NCI-H187 treated with DMSO at 0.1 percent for 48 hours (cell line): ENCODE measurements around the gene MAN1B1.

ENCODE experiments used
- DNase-seq: peaks from one replicate; lab custom pipeline; 2025; lab: John Stamatoyannopoulos, UW

The MAN1B1 gene

GRCh38 chr9:137069508-137070091, 17.2 kb upstream of the MAN1B1 start:
- no peak for DNase-seq

GRCh38 chr9:137070201-137070905, 16.4 kb upstream of the MAN1B1 start, which contains the start of gene SAPCD2:
Gene SAPCD2, minus strand, starts transcription at chr9:137070557. Its CDS starts 97 bp downstream, at chr9:137070460.
- DNase-seq: peak; percentile 22

- no peak for DNase-seq
Measured at GRCh38 chr9:137070906-137071275, 15.9 kb upstream of the MAN1B1 start.

- no peak for DNase-seq
Measured at GRCh38 chr9:137071282-137071681, 15.5 kb upstream of the MAN1B1 start.

GRCh38 chr9:137073992-137074399, 12.8 kb upstream of the MAN1B1 start:
- no peak for DNase-seq

- no peak for DNase-seq
Measured at GRCh38 chr9:137074657-137075274, 12.0 kb upstream of the MAN1B1 start.

GRCh38 chr9:137075275-137075775, 11.5 kb upstream of the MAN1B1 start:
- no peak for DNase-seq

- DNase-seq: no peak
Measured at GRCh38 chr9:137076636-137077009, 10.2 kb upstream of the MAN1B1 start.

GRCh38 chr9:137077010-137077747, 9.6 kb upstream of the MAN1B1 start, which contains the start of gene UAP1L1:
Gene UAP1L1, plus strand, starts transcription at chr9:137077517. Its CDS starts 16 bp downstream, at chr9:137077533.
- no peak for DNase-seq

GRCh38 chr9:137077758-137078693, 8.8 kb upstream of the MAN1B1 start:
- DNase-seq: no peak

GRCh38 chr9:137078701-137079400, 7.9 kb upstream of the MAN1B1 start:
- peak; percentile 6 for DNase-seq

- no peak for DNase-seq
Measured at GRCh38 chr9:137079401-137079787, 7.4 kb upstream of the MAN1B1 start.

- DNase-seq: no peak
Measured at GRCh38 chr9:137080260-137081122, 6.3 kb upstream of the MAN1B1 start.

GRCh38 chr9:137082222-137082924, 4.4 kb upstream of the MAN1B1 start:
- no peak for DNase-seq

- no peak for DNase-seq
Measured at GRCh38 chr9:137082925-137083290, 3.9 kb upstream of the MAN1B1 start.

GRCh38 chr9:137083394-137084004, 3.3 kb upstream of the MAN1B1 start:
- DNase-seq: no peak

GRCh38 chr9:137084526-137084925, 2.3 kb upstream of the MAN1B1 start:
- DNase-seq: no peak

- no peak for DNase-seq
Measured at GRCh38 chr9:137085920-137086530, 760 bp upstream of the MAN1B1 start.
